HG02943 (cell line): ENCODE data around the gene ZSCAN12.

Source experiments
- ATAC-seq: cut with Tn5 transposase; IDR thresholded peaks from one replicate; pipeline ENCODE4 v1.9.1; 2021; ENCODE audit warnings: mild to moderate bottlenecking, low read depth, moderate library complexity; ENCODE audit not compliant: unreplicated experiment

ZSCAN12 gene

GRCh38 chr6:28354688-28355554 lies 44.6 kb downstream of the ZSCAN12 start:
- ATAC-seq: no peak

- ATAC-seq: no peak
These were observed 45.4 kb downstream of the ZSCAN12 start for GRCh38 chr6:28353981-28354676.

GRCh38 chr6:28353356-28353755 lies 46.2 kb downstream of the ZSCAN12 start:
- no peak for ATAC-seq

GRCh38 chr6:28351493-28351925 lies 48.0 kb downstream of the ZSCAN12 start:
- ATAC-seq: no peak

GRCh38 chr6:28351087-28351486 lies 48.5 kb downstream of the ZSCAN12 start:
- no peak for ATAC-seq

- ATAC-seq: peak; percentile 93
These were observed 49.4 kb downstream of the ZSCAN12 start, which contains the start of gene ZKSCAN3 for GRCh38 chr6:28349892-28350737. Gene ZKSCAN3, plus strand, starts transcription at chr6:28349947. Its CDS starts 9,640 bp downstream, at chr6:28359587.

GRCh38 chr6:28349344-28349891 lies 50.1 kb downstream of the ZSCAN12 start:
- ATAC-seq: no peak

GRCh38 chr6:28347119-28347518 lies 52.4 kb downstream of the ZSCAN12 start:
- no peak for ATAC-seq

- no peak for ATAC-seq
These were observed 54.3 kb downstream of the ZSCAN12 start for GRCh38 chr6:28345201-28345600.

GRCh38 chr6:28343898-28344677 lies 55.5 kb downstream of the ZSCAN12 start:
- ATAC-seq: no peak

- no peak for ATAC-seq
These were observed 59.0 kb downstream of the ZSCAN12 start for GRCh38 chr6:28340310-28341095.

GRCh38 chr6:28337121-28337520 lies 62.4 kb downstream of the ZSCAN12 start:
- no peak for ATAC-seq

- ATAC-seq: no peak
These were observed 63.0 kb downstream of the ZSCAN12 start for GRCh38 chr6:28336284-28337120.

GRCh38 chr6:28335564-28336283 lies 63.8 kb downstream of the ZSCAN12 start, which contains the start of gene ZSCAN31:
Gene ZSCAN31, minus strand, starts transcription at chr6:28336148. Its CDS starts 6,465 bp downstream, at chr6:28329683.
- peak; percentile 84 for ATAC-seq

GRCh38 chr6:28335040-28335563 lies 64.4 kb downstream of the ZSCAN12 start:
- ATAC-seq: peak; percentile 2

GRCh38 chr6:28334286-28335039 lies 65.1 kb downstream of the ZSCAN12 start:
- no peak for ATAC-seq
